Measurements from ENCODE around the gene TSTD2.

GRCh38 chr9:97550386-97550785, 82.8 kb downstream of the TSTD2 start:
- TF ChIP-seq ZNF274 (IDR thresholded peaks at IDR 0.05; ENCODE audit: low read depth, low read length) (no peak), YY1 (IDR thresholded peaks at IDR 0.05; ENCODE audit: insufficient read depth, insufficient read length) (no peak), SUZ12 (IDR thresholded peaks at IDR 0.05; ENCODE audit: extremely low read depth, insufficient read depth, insufficient read length) (no peak)

All from NT2/D1 (cell line).